ENCODE measurements around the gene DFFB. TPM values are rescaled to one million over a fixed set of nuclear protein-coding genes. Genes with fewer than 3 reads are reported as not detected.

The DFFB gene
- total RNA-seq, 1 experiment from 2014 or later: 7.6 TPM

GRCh38 chr1:3864884-3865283, 7.6 kb downstream of the DFFB start:
- in situ Hi-C loops (cut with HindIII; ENCODE audit: low sequenced_read_pairs): no loop called here
- no peak for DNase-seq (ENCODE audit: low spot score)

GRCh38 chr1:3865606-3866160, 8.4 kb downstream of the DFFB start:
- DNase-seq (ENCODE audit: low spot score): no peak
- in situ Hi-C loops (cut with HindIII; ENCODE audit: low sequenced_read_pairs): no loop called here

- in situ Hi-C loops (cut with HindIII; ENCODE audit: low sequenced_read_pairs): no loop called here
- DNase-seq (ENCODE audit: low spot score): no peak
These were observed 11.3 kb downstream of the DFFB start for GRCh38 chr1:3868464-3869006.

- no peak for DNase-seq (ENCODE audit: low spot score)
- in situ Hi-C loops (cut with HindIII; ENCODE audit: low sequenced_read_pairs): no loop called here
These were observed 12.6 kb downstream of the DFFB start for GRCh38 chr1:3869751-3870301.

GRCh38 chr1:3871451-3871805, 14.2 kb downstream of the DFFB start:
- DNase-seq (ENCODE audit: low spot score): no peak
- in situ Hi-C loops (cut with HindIII; ENCODE audit: low sequenced_read_pairs): no loop called here

GRCh38 chr1:3872546-3872945, 15.3 kb downstream of the DFFB start:
- no peak for DNase-seq (ENCODE audit: low spot score)
- in situ Hi-C loops (cut with HindIII; ENCODE audit: low sequenced_read_pairs): no loop called here

- in situ Hi-C loops (cut with HindIII; ENCODE audit: low sequenced_read_pairs): no loop called here
- DNase-seq (ENCODE audit: low spot score): no peak
These were observed 17.5 kb downstream of the DFFB start for GRCh38 chr1:3874736-3875135.

- in situ Hi-C loops (cut with HindIII; ENCODE audit: low sequenced_read_pairs): no loop called here
- no peak for DNase-seq (ENCODE audit: low spot score)
These were observed 19.4 kb downstream of the DFFB start for GRCh38 chr1:3876716-3877115.

GRCh38 chr1:3879099-3879498, 21.8 kb downstream of the DFFB start:
- no peak for DNase-seq (ENCODE audit: low spot score)
- in situ Hi-C loops (cut with HindIII; ENCODE audit: low sequenced_read_pairs): no loop called here

- in situ Hi-C loops (cut with HindIII; ENCODE audit: low sequenced_read_pairs): no loop called here
- no peak for DNase-seq (ENCODE audit: low spot score)
These were observed 22.6 kb downstream of the DFFB start for GRCh38 chr1:3879787-3880428.

GRCh38 chr1:3880429-3881192, 23.3 kb downstream of the DFFB start:
- in situ Hi-C loops (cut with HindIII; ENCODE audit: low sequenced_read_pairs): no loop called here
- DNase-seq (ENCODE audit: low spot score): no peak

GRCh38 chr1:3881193-3881480, 23.9 kb downstream of the DFFB start:
- no peak for DNase-seq (ENCODE audit: low spot score)

GRCh38 chr1:3883194-3883925, 26.1 kb downstream of the DFFB start:
- DNase-seq (ENCODE audit: low spot score): no peak
- in situ Hi-C loops (cut with HindIII; ENCODE audit: low sequenced_read_pairs): no loop called here

More at GRCh38 chr1:3881193-3881480, 23.9 kb downstream of the DFFB start:
- in situ Hi-C loops (cut with HindIII; ENCODE audit: low sequenced_read_pairs): no loop called here

GRCh38 chr1:3884966-3885365, 27.7 kb downstream of the DFFB start:
- in situ Hi-C loops (cut with HindIII; ENCODE audit: low sequenced_read_pairs): no loop called here
- DNase-seq (ENCODE audit: low spot score): no peak

- DNase-seq (ENCODE audit: low spot score): no peak
- in situ Hi-C loops (cut with HindIII; ENCODE audit: low sequenced_read_pairs): no loop called here
These were observed 28.3 kb downstream of the DFFB start for GRCh38 chr1:3885611-3886010.

GRCh38 chr1:3886106-3886670, 28.9 kb downstream of the DFFB start:
- in situ Hi-C loops (cut with HindIII; ENCODE audit: low sequenced_read_pairs): no loop called here
- no peak for DNase-seq (ENCODE audit: low spot score)

GRCh38 chr1:3886691-3887090, 29.4 kb downstream of the DFFB start:
- DNase-seq (ENCODE audit: low spot score): no peak
- in situ Hi-C loops (cut with HindIII; ENCODE audit: low sequenced_read_pairs): no loop called here

- in situ Hi-C loops (cut with HindIII; ENCODE audit: low sequenced_read_pairs): no loop called here
- no peak for DNase-seq (ENCODE audit: low spot score)
These were observed 31.0 kb downstream of the DFFB start for GRCh38 chr1:3888301-3888700.

GRCh38 chr1:3889936-3890335, 32.7 kb downstream of the DFFB start:
- no peak for DNase-seq (ENCODE audit: low spot score)
- in situ Hi-C loops (cut with HindIII; ENCODE audit: low sequenced_read_pairs): no loop called here
